GM15510 (cell line): Measurements from ENCODE around the gene JMJD1C.

Experiments
- POLR2A ChIP-seq: IDR thresholded peaks from 3 replicates; pipeline ENCODE4 v1.6.1; 2011; ENCODE audit warnings: borderline replicate concordance; ENCODE audit not compliant: insufficient read length; ENCODE audit errors: extremely low read depth

The JMJD1C gene

GRCh38 chr10:63206576-63206975, 259.2 kb downstream of the JMJD1C start:
- no peak for TF ChIP-seq POLR2A

GRCh38 chr10:63205421-63205820, 260.4 kb downstream of the JMJD1C start:
- TF ChIP-seq POLR2A: no peak

GRCh38 chr10:63204667-63205391, 260.9 kb downstream of the JMJD1C start:
- no peak for TF ChIP-seq POLR2A

GRCh38 chr10:63201118-63201517, 264.7 kb downstream of the JMJD1C start:
- no peak for TF ChIP-seq POLR2A

DNA sequence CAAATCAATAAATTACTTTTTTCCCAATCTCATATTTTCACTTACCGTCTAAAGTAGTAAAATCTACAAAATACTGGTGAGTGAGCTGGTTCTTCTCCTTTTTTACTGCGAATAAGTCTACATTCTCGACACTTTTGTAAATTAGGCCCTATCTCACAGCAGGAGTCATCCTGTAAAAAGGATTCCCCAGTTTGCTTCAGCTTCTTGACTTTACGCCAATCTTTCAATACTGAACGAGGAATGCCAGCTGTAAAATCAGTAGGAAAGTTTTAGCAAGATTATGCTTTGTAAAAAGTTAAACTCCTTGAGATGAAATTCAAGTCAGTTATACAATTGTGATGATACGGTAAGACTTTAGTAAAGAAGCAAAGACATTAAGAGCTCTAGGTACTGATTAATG, 265.3 kb downstream of the JMJD1C start:
- TF ChIP-seq POLR2A: no peak

GRCh38 chr10:63199716-63200115, 266.1 kb downstream of the JMJD1C start:
- no peak for TF ChIP-seq POLR2A

DNA sequence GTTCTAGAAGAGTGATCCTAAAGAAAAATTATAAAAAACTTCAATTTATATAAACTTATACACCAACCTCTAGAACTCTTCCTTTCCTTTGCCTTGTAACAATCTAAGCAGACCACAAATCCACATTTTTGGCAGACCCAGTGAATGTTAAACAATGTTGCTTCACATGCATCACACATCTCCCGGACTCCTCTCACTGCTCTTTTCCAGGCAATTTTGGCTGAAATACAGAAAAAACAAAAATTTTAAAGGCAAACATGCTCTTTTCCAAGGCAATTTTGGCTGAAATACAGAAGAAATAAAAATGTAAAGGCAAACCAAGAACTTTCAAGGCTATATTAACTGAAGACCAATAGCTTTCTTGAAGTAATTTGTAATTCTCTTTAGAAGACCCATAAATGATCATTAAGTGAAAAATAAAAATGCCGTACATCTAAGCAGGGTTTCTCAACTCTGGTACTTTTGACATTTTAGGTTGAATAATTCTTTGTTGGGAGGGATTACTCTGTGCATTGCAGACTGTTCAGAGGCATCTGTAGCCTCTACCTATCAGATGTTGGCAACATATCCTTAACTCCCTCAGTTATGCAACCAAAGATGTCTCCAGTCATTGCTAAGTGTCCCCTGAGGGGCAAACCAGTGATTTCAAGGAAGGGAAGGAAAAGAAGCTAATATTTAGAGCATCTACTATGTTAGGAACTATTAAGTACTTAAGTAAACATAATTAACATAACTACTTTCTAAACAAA, 268.3 kb downstream of the JMJD1C start:
- TF ChIP-seq POLR2A: no peak

GRCh38 chr10:63192826-63193225, 273.0 kb downstream of the JMJD1C start:
- no peak for TF ChIP-seq POLR2A

DNA sequence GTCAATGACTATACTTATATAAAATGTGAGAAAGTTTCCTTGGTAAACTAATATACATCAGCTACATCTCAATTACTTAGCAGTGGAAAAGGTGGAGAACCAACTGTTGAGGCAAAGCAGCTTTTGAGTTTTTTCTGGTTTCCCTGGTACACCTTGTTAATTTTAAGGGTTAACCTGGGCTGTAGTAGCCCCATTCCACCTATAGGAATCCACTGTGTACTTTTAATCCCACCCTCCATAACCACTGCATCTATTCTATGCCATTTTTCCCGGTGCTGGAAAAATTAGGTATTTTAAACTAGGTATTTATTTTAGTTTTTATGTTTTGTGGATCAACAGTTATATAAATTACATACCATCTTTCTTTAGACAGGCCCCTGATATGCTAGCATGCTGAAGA, 290.2 kb downstream of the JMJD1C start:
- TF ChIP-seq POLR2A: no peak

DNA sequence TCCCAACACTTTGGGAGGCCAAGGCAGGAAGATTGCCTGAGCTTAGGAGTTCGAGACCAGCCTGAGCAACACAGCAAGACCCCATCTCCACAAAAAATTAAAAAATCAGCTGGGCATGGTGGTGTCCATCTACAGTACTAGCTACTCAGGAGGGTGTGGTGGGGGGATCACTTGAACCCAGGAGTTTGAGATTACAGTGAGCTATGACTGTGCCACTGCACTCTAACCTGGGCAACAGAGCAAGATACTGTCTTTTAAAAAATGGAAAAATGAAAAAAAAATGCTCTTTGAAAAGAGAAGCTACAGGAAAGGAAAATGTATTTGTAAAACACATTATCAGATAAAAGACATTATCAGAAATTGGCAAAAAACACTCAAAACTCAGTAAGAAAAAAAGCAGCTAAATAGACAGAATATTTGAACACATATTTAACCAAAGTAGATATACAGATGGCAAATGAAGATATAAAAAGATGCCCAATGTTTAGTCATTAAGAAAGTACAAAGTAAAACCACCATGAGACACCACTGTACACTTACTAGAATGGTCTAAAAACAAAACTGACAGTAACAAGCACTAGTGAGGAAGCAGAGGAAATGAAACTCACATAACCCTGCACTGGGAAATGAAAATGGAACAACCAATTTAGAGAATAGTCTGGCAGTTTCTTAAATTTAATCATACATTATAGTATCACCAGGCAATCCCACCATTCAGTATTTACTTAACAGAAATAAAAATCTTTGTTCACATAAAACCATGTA, 292.1 kb downstream of the JMJD1C start:
- TF ChIP-seq POLR2A: no peak

DNA sequence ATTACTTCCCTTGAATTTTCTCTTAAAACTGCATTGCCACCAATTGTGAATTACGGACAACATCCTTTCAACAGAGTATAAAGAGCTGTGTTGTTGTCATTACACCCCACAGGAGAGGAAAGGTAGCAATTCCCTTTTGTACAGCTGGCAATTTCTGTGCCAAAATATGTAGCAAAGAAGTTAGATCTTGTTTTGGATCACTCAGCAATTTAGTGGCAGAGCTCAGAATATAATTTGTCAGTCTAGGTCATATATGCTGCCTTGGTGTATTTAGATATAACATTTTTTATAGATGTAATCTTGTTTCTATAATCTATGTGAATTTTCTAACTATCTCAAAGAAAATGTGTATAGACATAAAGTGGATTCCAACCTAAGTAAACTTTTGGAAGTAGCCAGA, 293.9 kb downstream of the JMJD1C start:
- TF ChIP-seq POLR2A: no peak

DNA sequence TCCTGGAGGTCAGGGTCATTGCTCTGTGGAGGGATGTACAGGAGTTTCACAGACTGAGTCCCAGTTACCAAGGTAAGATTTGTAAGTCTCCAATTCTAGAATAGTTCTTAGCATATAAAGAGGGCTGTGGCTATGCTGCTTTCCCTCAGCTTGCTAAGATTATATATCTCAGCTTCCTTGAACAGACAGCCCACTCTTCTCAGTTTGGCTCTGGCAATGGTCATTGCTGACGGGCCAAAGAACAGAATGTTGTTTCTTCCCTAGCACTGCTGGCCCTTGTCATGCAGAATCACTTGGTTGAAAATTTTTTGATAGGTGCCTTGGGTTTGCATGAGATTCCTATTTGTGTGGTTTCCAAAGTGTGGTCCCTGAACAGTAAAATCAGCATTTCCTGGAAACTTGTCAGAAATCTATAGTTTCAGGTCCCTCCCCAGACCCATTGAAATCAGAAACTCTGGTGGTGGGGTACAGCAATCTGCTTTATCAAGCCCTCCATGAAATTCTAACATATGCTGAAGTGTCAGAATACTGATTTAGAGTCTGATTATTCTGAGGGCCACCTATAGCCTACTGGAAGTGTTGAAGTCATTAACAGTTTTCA, 294.4 kb downstream of the JMJD1C start:
- no peak for TF ChIP-seq POLR2A

DNA sequence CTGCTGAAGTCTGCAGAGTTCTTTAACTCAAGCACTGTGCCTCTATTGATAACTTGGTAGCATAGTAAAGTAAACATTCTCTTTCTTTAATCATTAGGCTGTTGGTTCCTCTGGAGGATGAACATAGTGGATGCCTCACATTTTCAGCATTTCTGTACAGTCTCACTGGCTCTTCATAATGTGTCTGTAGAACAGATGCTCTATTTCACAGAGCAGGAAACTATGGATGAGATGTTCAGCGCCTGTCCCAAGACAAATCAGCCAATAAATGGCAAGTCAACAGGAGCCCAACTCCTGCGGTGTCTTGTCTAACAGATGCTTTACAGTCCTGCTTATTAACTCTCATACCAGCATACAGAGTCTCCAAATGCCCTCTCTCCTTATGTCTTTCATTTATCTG, 296.2 kb downstream of the JMJD1C start:
- no peak for TF ChIP-seq POLR2A

DNA sequence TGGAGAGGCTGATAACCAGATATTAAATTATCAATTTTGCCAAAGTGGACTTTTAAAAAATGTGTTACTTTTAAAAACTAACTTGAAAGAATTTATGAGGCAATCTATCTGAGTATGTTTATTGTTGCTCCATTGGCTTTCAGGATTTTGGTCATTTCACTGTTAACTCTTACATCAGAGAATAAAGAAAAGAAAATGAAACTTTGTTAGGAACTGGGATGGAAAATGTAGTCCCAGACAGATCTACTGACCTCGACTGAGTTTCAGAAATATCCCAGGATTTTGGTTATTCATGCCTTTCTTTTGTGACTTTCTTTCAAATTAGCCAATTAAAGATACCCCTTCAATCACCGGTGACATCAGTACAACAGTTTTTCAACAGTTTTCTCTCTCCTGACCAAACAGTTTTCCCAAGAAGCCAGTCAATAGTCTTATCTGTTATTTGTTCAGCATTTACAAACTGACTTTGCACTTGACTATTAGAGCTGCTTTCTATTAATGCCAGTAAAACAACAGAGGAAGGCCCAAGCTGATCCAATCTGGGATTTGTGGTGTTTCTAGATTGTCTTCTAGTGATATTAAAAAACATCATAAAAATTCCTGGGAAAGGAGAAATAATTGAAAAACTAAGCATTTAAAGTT, 296.8 kb downstream of the JMJD1C start:
- TF ChIP-seq POLR2A: no peak
